ENCODE measurements around the gene SLC12A6. TPM values are rescaled to one million over a fixed set of nuclear protein-coding genes. Genes with fewer than 3 reads are reported as not detected.

SLC12A6 gene
- total and polyA plus RNA-seq, 4 experiments from 2014 or later = 1.8 to 72.0 (median 39.7) TPM

- Mint-ChIP-seq H3K27me3 (no peaks in the 10 kb centered on the region), H3K4me1 (peaks cover 16 to 48% (median 24%) of the 10 kb centered on the region in 4 donors), H3K36me3 (peaks cover 30 to 31% of the 10 kb centered on the region in 2 donors), H3K4me3 (peak overlapping the region in 1 of 8 donors; percentile 30), H3K9me3 (no peaks in the 10 kb centered on the region), H3K27ac (peak overlapping the region in 1 of 7 donors; percentile 22)
- ChIA-PET POLR2A (ENCODE audit: partially characterized antibody) (no interaction called here), CTCF (ENCODE audit: partially characterized antibody) (no interaction called here)
- Histone ChIP-seq H3K27me3 (ENCODE audit: insufficient read depth, low read length) (no peaks in the 10 kb centered on the region), H3K36me3 (ENCODE audit: insufficient read depth, low read length) (peaks cover 5% of the 10 kb centered on the region), H3K9me3 (ENCODE audit: control insufficient read depth in 1 of 2, low read length in 2 of 2) (no peaks in the 10 kb centered on the region), H3K4me1 (ENCODE audit: insufficient read depth, low read length) (peaks cover 15% of the 10 kb centered on the region), H3K4me3 (ENCODE audit: low read length in 2 of 2) (no peak overlapping the region), H3K27ac (ENCODE audit: low read depth, low read length) (no peak overlapping the region)
- intact Hi-C loops (cut with micrococcal nuclease) = no loop called here
- no peak for DNase-seq
Measured at GRCh38 chr15:34311563-34311962, 26.0 kb downstream of the SLC12A6 start.

- CTCF ChIA-PET (ENCODE audit: partially characterized antibody) = interaction anchor here (1.0 kb wide), 1 partner anchor 9 kb away, joined by 3 read pairs; no protein-coding TSS in a partner anchor
- Mint-ChIP-seq H3K4me1 (peaks cover 17 to 41% (median 33%) of the 10 kb centered on the region in 4 donors), H3K4me3 (no peak overlapping the region), H3K27me3 (no peaks in the 10 kb centered on the region), H3K36me3 (peaks cover 13 to 19% of the 10 kb centered on the region in 2 donors), H3K9me3 (no peaks in the 10 kb centered on the region), H3K27ac (peak overlapping the region in 2 of 7 donors; percentile 35 to 65)
- Histone ChIP-seq H3K4me3 (ENCODE audit: low read length in 2 of 2) (no peak overlapping the region), H3K4me1 (ENCODE audit: insufficient read depth, low read length) (no peaks in the 10 kb centered on the region), H3K9me3 (ENCODE audit: control insufficient read depth in 1 of 2, low read length in 2 of 2) (no peaks in the 10 kb centered on the region), H3K36me3 (ENCODE audit: insufficient read depth, low read length) (no peaks in the 10 kb centered on the region), H3K27ac (ENCODE audit: low read depth, low read length) (no peak overlapping the region), H3K27me3 (ENCODE audit: insufficient read depth, low read length) (no peaks in the 10 kb centered on the region)
- POLR2A ChIA-PET (ENCODE audit: partially characterized antibody) = interaction anchor here (1.0 kb wide), 1 partner anchor 35 kb away, joined by 3 read pairs; no protein-coding TSS in a partner anchor
- no peak for DNase-seq
- intact Hi-C loops (cut with micrococcal nuclease) = loop anchor here (5.0 kb wide), 2 partner anchors 33 to 52 kb away; partner anchors contain the start of gene SLC12A6
Measured at GRCh38 chr15:34304613-34305012, 33.0 kb downstream of the SLC12A6 start.

GRCh38 chr15:34301058-34301457 is 36.5 kb downstream of the SLC12A6 start:
- no peak overlapping the region for H3K4me3 Mint-ChIP-seq
- ChIA-PET CTCF (ENCODE audit: partially characterized antibody) (no interaction called here), POLR2A (ENCODE audit: partially characterized antibody) (no interaction called here)
- Histone ChIP-seq H3K4me1 (ENCODE audit: insufficient read depth, low read length) (no peaks in the 10 kb centered on the region), H3K36me3 (ENCODE audit: insufficient read depth, low read length) (no peaks in the 10 kb centered on the region), H3K27ac (ENCODE audit: low read depth, low read length) (no peak overlapping the region), H3K27me3 (ENCODE audit: insufficient read depth, low read length) (no peaks in the 10 kb centered on the region), H3K4me3 (ENCODE audit: low read length in 2 of 2) (no peak overlapping the region), H3K9me3 (ENCODE audit: control insufficient read depth in 1 of 2, low read length in 2 of 2) (no peaks in the 10 kb centered on the region)
- H3K9me3 Mint-ChIP-seq = no peaks in the 10 kb centered on the region
- H3K4me1 Mint-ChIP-seq = peaks cover 25 to 47% (median 41%) of the 10 kb centered on the region in 4 donors
- peaks cover 15 to 16% of the 10 kb centered on the region in 2 donors for H3K36me3 Mint-ChIP-seq
- intact Hi-C loops (cut with micrococcal nuclease) = loop anchor here (5.0 kb wide), 1 partner anchor 36 kb away; the partner anchor contains the start of gene SLC12A6
- no peaks in the 10 kb centered on the region for H3K27me3 Mint-ChIP-seq
- DNase-seq = no peak
- H3K27ac Mint-ChIP-seq = peak overlapping the region in 2 of 7 donors; percentile 73 to 82

GRCh38 chr15:34297059-34297458 is 40.5 kb downstream of the SLC12A6 start:
- no peaks in the 10 kb centered on the region for H3K27me3 Mint-ChIP-seq
- H3K4me1 Mint-ChIP-seq = peaks cover 22 to 45% (median 33%) of the 10 kb centered on the region in 4 donors
- ChIA-PET CTCF (ENCODE audit: partially characterized antibody) (no interaction called here), POLR2A (ENCODE audit: partially characterized antibody) (interaction anchor here (0.8 kb wide), 1 partner anchor 40 kb away, joined by 3 read pairs; the partner anchor contains the start of gene SLC12A6)
- H3K36me3 Mint-ChIP-seq = peaks cover 16 to 21% of the 10 kb centered on the region in 2 donors
- no peaks in the 10 kb centered on the region for H3K4me1 ChIP-seq (ENCODE audit: insufficient read depth, low read length)
- no peak overlapping the region for H3K27ac Mint-ChIP-seq
- DNase-seq = no peak
- H3K27ac ChIP-seq (ENCODE audit: low read depth, low read length) = no peak overlapping the region
- no peaks in the 10 kb centered on the region for H3K9me3 ChIP-seq (ENCODE audit: control insufficient read depth in 1 of 2, low read length in 2 of 2)
- no peaks in the 10 kb centered on the region for H3K27me3 ChIP-seq (ENCODE audit: insufficient read depth, low read length)
- H3K4me3 Mint-ChIP-seq = no peak overlapping the region
- intact Hi-C loops (cut with micrococcal nuclease) = no loop called here
- H3K36me3 ChIP-seq (ENCODE audit: insufficient read depth, low read length) = no peaks in the 10 kb centered on the region
- no peaks in the 10 kb centered on the region for H3K9me3 Mint-ChIP-seq
- no peak overlapping the region for H3K4me3 ChIP-seq (ENCODE audit: low read length in 2 of 2)

GRCh38 chr15:34292621-34293020 is 45.0 kb downstream of the SLC12A6 start:
- Mint-ChIP-seq H3K4me3 (no peak overlapping the region), H3K4me1 (peaks cover 7 to 20% (median 12%) of the 10 kb centered on the region in 4 donors)

GRCh38 chr15:34284937-34285336 is 52.6 kb downstream of the SLC12A6 start:
- CTCF ChIA-PET (ENCODE audit: partially characterized antibody) = no interaction called here
- peak overlapping the region in 4 of 8 donors; percentile 4 to 38 (median 22) for H3K4me3 Mint-ChIP-seq
- no peaks in the 10 kb centered on the region for H3K9me3 ChIP-seq (ENCODE audit: control insufficient read depth in 1 of 2, low read length in 2 of 2)
- POLR2A ChIA-PET (ENCODE audit: partially characterized antibody) = interaction anchor here (0.8 kb wide), 1 partner anchor 10 kb away, joined by 3 read pairs; no protein-coding TSS in a partner anchor
- H3K27me3 Mint-ChIP-seq = no peaks in the 10 kb centered on the region
- no peaks in the 10 kb centered on the region for H3K36me3 ChIP-seq (ENCODE audit: insufficient read depth, low read length)
- peak overlapping the region; percentile 8 to 80 (median 37) for H3K27ac Mint-ChIP-seq
- intact Hi-C loops (cut with micrococcal nuclease) = no loop called here
- peaks cover 6% of the 10 kb centered on the region for H3K4me1 ChIP-seq (ENCODE audit: insufficient read depth, low read length)
- H3K27me3 ChIP-seq (ENCODE audit: insufficient read depth, low read length) = no peaks in the 10 kb centered on the region
- no peak overlapping the region for H3K27ac ChIP-seq (ENCODE audit: low read depth, low read length)
- H3K4me3 ChIP-seq (ENCODE audit: low read length in 2 of 2) = no peak overlapping the region
- H3K9me3 Mint-ChIP-seq = peaks cover 0 to 7% (median under 1%) of the 10 kb centered on the region in 8 donors
- H3K36me3 Mint-ChIP-seq = peaks cover 7 to 12% of the 10 kb centered on the region in 2 donors
- H3K4me1 Mint-ChIP-seq = peaks cover 11 to 23% (median 15%) of the 10 kb centered on the region in 4 donors
- no peak for DNase-seq

More at GRCh38 chr15:34292621-34293020, 45.0 kb downstream of the SLC12A6 start:
- Mint-ChIP-seq H3K27me3 (no peaks in the 10 kb centered on the region), H3K9me3 (peaks cover 0 to 6% (median 0%) of the 10 kb centered on the region in 8 donors), H3K36me3 (peaks cover 10 to 25% of the 10 kb centered on the region in 2 donors), H3K27ac (peak overlapping the region in 1 of 7 donors; percentile 60)
- DNase-seq = no peak
- intact Hi-C loops (cut with micrococcal nuclease) = no loop called here
- Histone ChIP-seq H3K36me3 (ENCODE audit: insufficient read depth, low read length) (no peaks in the 10 kb centered on the region), H3K4me1 (ENCODE audit: insufficient read depth, low read length) (no peaks in the 10 kb centered on the region), H3K9me3 (ENCODE audit: control insufficient read depth in 1 of 2, low read length in 2 of 2) (no peaks in the 10 kb centered on the region), H3K4me3 (ENCODE audit: low read length in 2 of 2) (no peak overlapping the region), H3K27ac (ENCODE audit: low read depth, low read length) (no peak overlapping the region), H3K27me3 (ENCODE audit: insufficient read depth, low read length) (no peaks in the 10 kb centered on the region)
- ChIA-PET POLR2A (ENCODE audit: partially characterized antibody) (interaction anchor here (0.9 kb wide), 1 partner anchor 45 kb away, joined by 4 read pairs; the partner anchor contains the start of gene SLC12A6), CTCF (ENCODE audit: partially characterized antibody) (no interaction called here)

GRCh38 chr15:34282384-34282783 is 55.2 kb downstream of the SLC12A6 start:
- no peak overlapping the region for H3K27ac Mint-ChIP-seq
- peaks cover 0 to 5% (median 0%) of the 10 kb centered on the region in 8 donors for H3K9me3 Mint-ChIP-seq
- peaks cover 6% of the 10 kb centered on the region in 2 donors for H3K36me3 Mint-ChIP-seq
- H3K27ac ChIP-seq (ENCODE audit: low read depth, low read length) = no peak overlapping the region
- no peak overlapping the region for H3K4me3 Mint-ChIP-seq
- ChIA-PET CTCF (ENCODE audit: partially characterized antibody) (interaction anchor here (0.7 to 1.8 kb wide), 3 partner anchors 11 to 85 kb away, joined by 3 to 8 read pairs (median 3); partner anchors contain the start of gene LPCAT4), POLR2A (ENCODE audit: partially characterized antibody) (no interaction called here)
- no peaks in the 10 kb centered on the region for H3K27me3 Mint-ChIP-seq
- DNase-seq = no peak
- no peaks in the 10 kb centered on the region for H3K27me3 ChIP-seq (ENCODE audit: insufficient read depth, low read length)
- intact Hi-C loops (cut with micrococcal nuclease) = no loop called here
- H3K4me3 ChIP-seq (ENCODE audit: low read length in 2 of 2) = no peak overlapping the region
- H3K4me1 ChIP-seq (ENCODE audit: insufficient read depth, low read length) = peaks cover 6% of the 10 kb centered on the region
- H3K36me3 ChIP-seq (ENCODE audit: insufficient read depth, low read length) = no peaks in the 10 kb centered on the region
- H3K9me3 ChIP-seq (ENCODE audit: control insufficient read depth in 1 of 2, low read length in 2 of 2) = no peaks in the 10 kb centered on the region
- peaks cover 11 to 28% (median 18%) of the 10 kb centered on the region in 4 donors for H3K4me1 Mint-ChIP-seq

Measured in CD4-positive, alpha-beta memory T cell (primary cell).